GM12878 (cell line): ENCODE results near the gene SH3BGRL2. TPM values are rescaled to one million over a fixed set of nuclear protein-coding genes. Genes with fewer than 3 reads are reported as not detected.
A peak's percentile ranks its signal among the peaks of the same experiment; 100 is the strongest.

Source experiments
- ATAC-seq: fragments of 200-7000 bp; cut with Tn5 transposase; 3 replicates; pipeline ENCODE4 v1.9.1; 2020; ENCODE audit warnings: mild to moderate bottlenecking, moderate library complexity
- BruUV-seq: library from RNA; stranded (reverse); fragments of 400-500 nt; replicated peaks from 2 replicates; lab custom pipeline; 2021; lab: Mats Ljungman, UMichigan
- CTCF ChIA-PET: fragments of 300-600 bp; sonication (Branson Sonifier 250); formaldehyde crosslinking; extraction: SDS; loops from one replicate; lab custom pipeline; 2021; ENCODE audit warnings: inconsistent platforms; lab: Yijun Ruan, JAX
- POLR2A ChIA-PET: fragments of 350-600 bp; formaldehyde crosslinking; extraction: SDS; loops from one replicate; lab custom pipeline; 2021; ENCODE audit warnings: inconsistent platforms; lab: Charles Lee
- RAD21 ChIA-PET: fragments of 300-600 bp; sonication (Branson Sonifier 250); formaldehyde crosslinking; loops from one replicate; lab custom pipeline; 2023; ENCODE audit warnings: antibody characterized with exemption; ENCODE audit not compliant: unreplicated experiment; lab: Charles Lee
- SMC1A ChIA-PET: fragments of 300-600 bp; sonication (Branson Sonifier 250); formaldehyde crosslinking; loops from one replicate; lab custom pipeline; 2023; ENCODE audit not compliant: unreplicated experiment, uncharacterized antibody; lab: Charles Lee
- DNase-seq: peaks from one replicate; pipeline ENCODE4 v3.0.0-alpha.2; 2011; ENCODE audit warnings: low read depth, low spot score
- FAIRE-seq: peaks from 3 replicates; lab custom pipeline; 2011; peaks lifted over from hg19 to GRCh38; lab: Jason Lieb, UNC
- H2AFZ ChIP-seq: 2 replicates; pipeline ENCODE4 v1.6.0; 2011; ENCODE audit warnings: low read depth, low read length, control low read depth; ENCODE audit not compliant: control insufficient read depth
- H3K27ac ChIP-seq: 2 replicates; pipeline ENCODE4 v1.5.1; 2011; ENCODE audit warnings: control low read depth; ENCODE audit not compliant: control insufficient read depth, insufficient read depth
- H3K27me3 ChIP-seq, 2 experiments: replicated peaks in 1 of 2; 2 replicates each; pipeline versions ENCODE4 v1.6.0 to v1.6.1; 2011; ENCODE audit warnings: low read length in 1 of 2; ENCODE audit not compliant: control insufficient read depth in 2 of 2, insufficient read depth in 2 of 2
- H3K36me3 ChIP-seq, 2 experiments: 2 replicates each; pipeline ENCODE4 v1.5.1; 2011; ENCODE audit warnings: low read length in 1 of 2; ENCODE audit not compliant: control insufficient read depth in 2 of 2, insufficient read depth in 2 of 2
- H3K4me1 ChIP-seq: 2 replicates; pipeline ENCODE4 v1.6.1; 2011; ENCODE audit warnings: mild to moderate bottlenecking, low read length, moderate library complexity, mixed read lengths; ENCODE audit not compliant: control insufficient read depth, insufficient read depth
- H3K4me2 ChIP-seq: 2 replicates; pipeline ENCODE4 v1.6.0; 2011; ENCODE audit warnings: control low read depth; ENCODE audit not compliant: control insufficient read depth, insufficient read depth
- H3K4me3 ChIP-seq: fragments of 200-600 bp; sonication (generic); 2 replicates; pipeline ENCODE4 v1.5.1; 2016
- H3K79me2 ChIP-seq: 2 replicates; pipeline ENCODE4 v1.6.0; 2011; ENCODE audit warnings: low read length; ENCODE audit not compliant: control insufficient read depth, insufficient read depth
- H3K9ac ChIP-seq: 2 replicates; pipeline ENCODE4 v1.8.0; 2011; ENCODE audit warnings: low read length, control low read depth, mixed read lengths; ENCODE audit not compliant: control insufficient read depth, insufficient read depth
- H3K9me3 ChIP-seq: replicated peaks from 3 replicates; pipeline ENCODE4 v1.5.1; 2011; ENCODE audit warnings: mild to moderate bottlenecking, low read length; ENCODE audit not compliant: control insufficient read depth, insufficient read depth
- H4K20me1 ChIP-seq: 2 replicates; pipeline ENCODE4 v1.6.0; 2011; ENCODE audit not compliant: control insufficient read depth, insufficient read depth
- CHD1 ChIP-seq: IDR thresholded peaks from 2 replicates; pipeline ENCODE4 v1.6.1; 2012; ENCODE audit warnings: low read depth, low read length, improper control_type of control experiment
- NR2C1 ChIP-seq: fragments of 450-650 bp; IDR thresholded peaks from 2 replicates; pipeline ENCODE4 v1.6.1; 2017; ENCODE audit warnings: antibody characterized with exemption, mild to moderate bottlenecking, moderate library complexity
- NR2C2 ChIP-seq: IDR thresholded peaks from 2 replicates; pipeline ENCODE4 v1.6.1; 2011; ENCODE audit warnings: borderline replicate concordance, low read depth; ENCODE audit not compliant: control insufficient read depth, insufficient read length
- TCF7 ChIP-seq: IDR thresholded peaks from 2 replicates; pipeline ENCODE4 v1.6.1; 2014; ENCODE audit warnings: antibody characterized with exemption, borderline replicate concordance
- ZNF217 ChIP-seq: fragments of 450-650 bp; IDR thresholded peaks from 2 replicates; pipeline ENCODE4 v1.6.1; 2017; ENCODE audit warnings: antibody characterized with exemption, mild to moderate bottlenecking
- WGBS: methylation state at CpG from one replicate; pipeline ENCODE4 v1.1.6; 2016; ENCODE audit warnings: low lambda C conversion rate; ENCODE audit not compliant: insufficient replicate concordance, insufficient coverage; ENCODE audit errors: missing lambda C conversion rate; 5-methylcytosine and 5-hydroxymethylcytosine counted together
- in situ Hi-C: fragments of 300-500 bp; cut with MboI; formaldehyde crosslinking; loops from 9 replicates; pipeline ENCODE4 v1.14.3; 2018; ENCODE audit warnings: mixed read lengths
- intact Hi-C: fragments of 100-400 bp; cut with micrococcal nuclease; formaldehyde crosslinking; loops from one replicate; pipeline ENCODE4 v1.14.2; 2022; ENCODE audit not compliant: unreplicated experiment
- polyA plus RNA-seq, 11 experiments: library from polyadenylated mRNA; depleted of rRNA in 4 of 11; unstranded in 6 of 11; stranded (reverse) in 5 of 11; fragments of >200 nt; fragmentation: Nextera tagmentation in 4 of 11; fragmentation: Illumina TruSeq in 1 of 11; extraction: Ambion mirVana in 4 of 11; extraction: Trizol in 1 of 11; gene quantifications; 1 replicate in 1 of 11; 2 replicates in 10 of 11; pipeline versions ENCODE4 v1.2.1 to v1.2.3, GENCODE V29; 2011 to 2016; ENCODE audit warnings: inconsistent platforms in 2 of 11, missing spikeins in 2 of 11, low read depth in 1 of 11
- total RNA-seq, 4 experiments: library from RNA; depleted of rRNA in 3 of 4; stranded (reverse); fragments of >200 nt in 3 of 4; fragmentation: Illumina TruSeq in 1 of 4; extraction: Trizol in 1 of 4; gene quantifications; 2 replicates each; pipeline versions ENCODE4 v1.2.1 to v1.2.3, GENCODE V29; 2013 to 2021
- TF ChIP-seq, protein P1 (sequence below): fragments of 150-350 bp; IDR thresholded peaks from 2 replicates; pipeline ENCODE4 v1.6.1; 2014; ENCODE audit warnings: mild to moderate bottlenecking, low read depth, low read length
- TF ChIP-seq, protein P2 (sequence below): fragments of 450-650 bp; IDR thresholded peaks from 2 replicates; pipeline ENCODE4 v1.6.1; 2018; ENCODE audit warnings: mild to moderate bottlenecking, low read depth, moderate library complexity; ENCODE audit not compliant: partially characterized antibody

SH3BGRL2 gene
- total and polyA plus RNA-seq, 10 of the 15 experiments (the other 5 are each of a cell fraction or from before 2014, with no cell fraction given) = 0.03 to 0.37 (median 0.21) TPM

DNA sequence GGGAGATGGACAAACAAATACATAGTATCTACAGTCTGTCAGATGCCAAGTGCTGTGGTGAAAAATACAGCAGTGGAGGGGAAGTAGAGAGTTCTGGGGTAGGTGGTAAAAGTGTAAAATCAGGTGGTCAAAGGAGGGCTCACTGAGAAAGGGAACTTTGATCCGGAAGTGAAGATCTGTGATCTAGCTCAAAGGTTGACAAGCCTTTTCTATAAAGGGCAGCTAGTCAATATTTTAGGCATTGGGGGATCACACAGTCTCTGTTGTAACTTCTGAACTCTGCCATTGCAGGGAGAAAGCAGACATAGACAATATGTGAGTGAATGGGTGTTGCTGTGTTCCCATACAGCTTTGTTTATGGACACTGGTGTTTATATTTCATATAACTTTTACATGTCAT is 38.6 kb downstream of the SH3BGRL2 start:
- H3K4me1 ChIP-seq = no peaks in the 10 kb centered on the region
- ChIA-PET POLR2A (no interaction called here), RAD21 (interaction anchor here (0.9 kb wide), 1 partner anchor 99 kb away, joined by 3 read pairs; no protein-coding TSS in a partner anchor), SMC1A (no interaction called here), CTCF (interaction anchor here (0.6 to 1.4 kb wide), 2 partner anchors 99 to 130 kb away, joined by 3 to 7 read pairs; no protein-coding TSS in a partner anchor)
- H3K27ac ChIP-seq = no peak overlapping the region
- H3K4me2 ChIP-seq = no peak overlapping the region
- no peaks in the 10 kb centered on the region for H3K27me3 ChIP-seq
- H4K20me1 ChIP-seq = no peaks in the 10 kb centered on the region
- intact Hi-C loops (no loop called here), in situ Hi-C loops (no loop called here)
- TF ChIP-seq, protein P1, sequence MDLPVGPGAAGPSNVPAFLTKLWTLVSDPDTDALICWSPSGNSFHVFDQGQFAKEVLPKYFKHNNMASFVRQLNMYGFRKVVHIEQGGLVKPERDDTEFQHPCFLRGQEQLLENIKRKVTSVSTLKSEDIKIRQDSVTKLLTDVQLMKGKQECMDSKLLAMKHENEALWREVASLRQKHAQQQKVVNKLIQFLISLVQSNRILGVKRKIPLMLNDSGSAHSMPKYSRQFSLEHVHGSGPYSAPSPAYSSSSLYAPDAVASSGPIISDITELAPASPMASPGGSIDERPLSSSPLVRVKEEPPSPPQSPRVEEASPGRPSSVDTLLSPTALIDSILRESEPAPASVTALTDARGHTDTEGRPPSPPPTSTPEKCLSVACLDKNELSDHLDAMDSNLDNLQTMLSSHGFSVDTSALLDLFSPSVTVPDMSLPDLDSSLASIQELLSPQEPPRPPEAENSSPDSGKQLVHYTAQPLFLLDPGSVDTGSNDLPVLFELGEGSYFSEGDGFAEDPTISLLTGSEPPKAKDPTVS = no peak
- no peak for TF ChIP-seq NR2C2
- no peak for TF ChIP-seq ZNF217
- TF ChIP-seq CHD1 = no peak
- TF ChIP-seq TCF7 = no peak
- TF ChIP-seq, protein P2, sequence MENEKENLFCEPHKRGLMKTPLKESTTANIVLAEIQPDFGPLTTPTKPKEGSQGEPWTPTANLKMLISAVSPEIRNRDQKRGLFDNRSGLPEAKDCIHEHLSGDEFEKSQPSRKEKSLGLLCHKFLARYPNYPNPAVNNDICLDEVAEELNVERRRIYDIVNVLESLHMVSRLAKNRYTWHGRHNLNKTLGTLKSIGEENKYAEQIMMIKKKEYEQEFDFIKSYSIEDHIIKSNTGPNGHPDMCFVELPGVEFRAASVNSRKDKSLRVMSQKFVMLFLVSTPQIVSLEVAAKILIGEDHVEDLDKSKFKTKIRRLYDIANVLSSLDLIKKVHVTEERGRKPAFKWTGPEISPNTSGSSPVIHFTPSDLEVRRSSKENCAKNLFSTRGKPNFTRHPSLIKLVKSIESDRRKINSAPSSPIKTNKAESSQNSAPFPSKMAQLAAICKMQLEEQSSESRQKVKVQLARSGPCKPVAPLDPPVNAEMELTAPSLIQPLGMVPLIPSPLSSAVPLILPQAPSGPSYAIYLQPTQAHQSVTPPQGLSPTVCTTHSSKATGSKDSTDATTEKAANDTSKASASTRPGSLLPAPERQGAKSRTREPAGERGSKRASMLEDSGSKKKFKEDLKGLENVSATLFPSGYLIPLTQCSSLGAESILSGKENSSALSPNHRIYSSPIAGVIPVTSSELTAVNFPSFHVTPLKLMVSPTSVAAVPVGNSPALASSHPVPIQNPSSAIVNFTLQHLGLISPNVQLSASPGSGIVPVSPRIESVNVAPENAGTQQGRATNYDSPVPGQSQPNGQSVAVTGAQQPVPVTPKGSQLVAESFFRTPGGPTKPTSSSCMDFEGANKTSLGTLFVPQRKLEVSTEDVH = no peak
- TF ChIP-seq NR2C1 = peak; percentile 28; the same call in 1 of the 2 replicates
- DNase-seq (no peak), ATAC-seq (no peak), FAIRE-seq (no peak)
- no peaks in the 10 kb centered on the region for H3K9me3 ChIP-seq
- WGBS = 100% methylated on average over 1 of the region's 1 CpG
- H2AFZ ChIP-seq = no peak overlapping the region
- no peaks in the 10 kb centered on the region for H3K79me2 ChIP-seq
- BruUV-seq = no TSS peak
- H3K36me3 ChIP-seq = no peaks in the 10 kb centered on the region
- no peak overlapping the region for H3K9ac ChIP-seq
- H3K4me3 ChIP-seq = no peak overlapping the region
